Activated naive CD8-positive, alpha-beta T cell treated with anti-CD3 and anti-CD28 coated beads, Interleukin-2, amount 50 U/mL, for 24 hours (primary cell): ENCODE measurements around the gene MAPK11.
A peak's percentile ranks its signal among the peaks of the same experiment; 100 is the strongest.

Source experiments
- ATAC-seq: fragments of 150-1000 bp; cut with Tn5 transposase; one replicate; pipeline ENCODE4 v1.10.0; 2021
- DNase-seq: peaks from one replicate; pipeline ENCODE4 v3.0.0; 2021
- H3K27ac Mint-ChIP-seq: one replicate; pipeline ENCODE4 v1.8.0; 2021; ENCODE audit warnings: mild to moderate bottlenecking, mixed read lengths
- H3K27me3 Mint-ChIP-seq: one replicate; pipeline ENCODE4 v1.8.0; 2021; ENCODE audit warnings: mixed read lengths
- H3K36me3 Mint-ChIP-seq: one replicate; pipeline ENCODE4 v1.8.0; 2021; ENCODE audit warnings: low read depth, mixed read lengths
- H3K4me1 Mint-ChIP-seq: one replicate; pipeline ENCODE4 v1.8.0; 2021; ENCODE audit warnings: mixed read lengths
- H3K4me3 Mint-ChIP-seq: one replicate; pipeline ENCODE4 v1.8.0; 2021; ENCODE audit warnings: mild to moderate bottlenecking, moderate library complexity, mixed read lengths
- H3K9me3 Mint-ChIP-seq: one replicate; pipeline ENCODE4 v1.8.0; 2021; ENCODE audit warnings: mixed read lengths

Gene MAPK11

GRCh38 chr22:50311606-50312351 is 41.6 kb upstream of the MAPK11 start:
- Mint-ChIP-seq H3K4me1 (peaks cover 21% of the 10 kb centered on the region), H3K9me3 (no peaks in the 10 kb centered on the region), H3K36me3 (no peaks in the 10 kb centered on the region), H3K4me3 (no peak overlapping the region), H3K27me3 (no peaks in the 10 kb centered on the region), H3K27ac (no peak overlapping the region)
- DNase-seq (no peak), ATAC-seq (no peak)

DNA sequence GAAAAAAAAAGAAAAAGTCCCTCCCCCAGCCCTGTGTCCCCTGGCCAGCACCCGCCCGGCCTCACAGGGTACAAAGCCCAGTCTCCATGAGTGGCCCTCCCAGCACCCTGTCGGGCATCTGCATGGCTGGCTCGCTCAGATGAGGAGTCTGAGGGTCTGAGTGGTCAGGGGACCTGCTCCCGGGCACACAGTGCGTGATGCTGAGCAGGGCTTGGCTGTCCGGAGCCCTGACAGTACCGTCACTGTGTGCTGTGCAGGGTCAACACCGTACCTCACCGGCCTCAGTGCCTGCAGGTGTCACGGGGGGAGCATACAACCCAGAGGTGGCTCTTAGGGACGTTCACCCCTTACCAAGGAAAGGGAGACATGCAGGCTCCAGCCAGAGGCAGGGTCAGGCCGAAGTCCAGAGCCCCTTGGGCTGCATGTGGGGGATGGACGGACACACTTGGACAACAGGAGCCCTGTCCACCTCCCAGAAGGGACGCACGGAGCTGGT is 40.8 kb upstream of the MAPK11 start:
- Mint-ChIP-seq H3K27me3 (peaks cover 4% of the 10 kb centered on the region), H3K4me1 (peaks cover 25% of the 10 kb centered on the region), H3K9me3 (no peaks in the 10 kb centered on the region), H3K36me3 (no peaks in the 10 kb centered on the region), H3K27ac (no peak overlapping the region), H3K4me3 (no peak overlapping the region)
- no peak for ATAC-seq
- DNase-seq = no peak

DNA sequence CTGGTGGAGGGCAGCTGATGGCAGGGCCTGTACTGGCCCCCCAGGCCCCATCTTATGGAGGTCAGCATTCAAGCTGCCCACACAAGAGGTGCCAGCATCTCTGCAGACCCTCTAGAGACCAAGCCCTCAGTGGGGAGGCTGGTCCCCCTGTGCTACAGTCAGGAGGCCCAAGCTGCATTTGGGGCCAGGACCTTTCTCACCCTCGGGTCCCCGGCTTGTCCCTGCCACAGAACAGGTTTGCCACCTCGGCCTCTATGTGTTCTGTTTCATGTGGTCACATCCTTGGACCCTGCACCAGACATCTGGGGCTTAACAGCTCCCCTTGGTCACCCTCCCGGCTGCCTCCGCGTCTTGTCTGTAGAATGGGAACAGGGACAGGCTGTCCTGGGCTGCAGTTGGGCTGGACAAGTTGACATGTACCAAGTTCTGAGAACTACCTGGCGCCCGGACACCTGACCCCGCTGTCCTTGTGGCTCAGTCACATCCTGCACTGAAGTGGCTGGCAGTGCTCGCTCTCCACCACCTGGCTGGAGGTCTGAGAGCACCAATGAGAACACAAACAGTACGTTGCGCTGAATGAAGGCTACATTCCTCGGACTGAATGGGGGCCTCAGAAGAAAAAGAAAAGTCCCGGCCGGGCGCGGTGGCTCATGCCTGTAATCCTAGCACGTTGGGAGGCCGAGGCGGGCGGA is 40.0 kb upstream of the MAPK11 start:
- DNase-seq (no peak), ATAC-seq (no peak)
- Mint-ChIP-seq H3K9me3 (no peaks in the 10 kb centered on the region), H3K4me1 (peaks cover 23% of the 10 kb centered on the region), H3K27ac (no peak overlapping the region), H3K4me3 (no peak overlapping the region), H3K27me3 (peaks cover 6% of the 10 kb centered on the region), H3K36me3 (no peaks in the 10 kb centered on the region)

DNA sequence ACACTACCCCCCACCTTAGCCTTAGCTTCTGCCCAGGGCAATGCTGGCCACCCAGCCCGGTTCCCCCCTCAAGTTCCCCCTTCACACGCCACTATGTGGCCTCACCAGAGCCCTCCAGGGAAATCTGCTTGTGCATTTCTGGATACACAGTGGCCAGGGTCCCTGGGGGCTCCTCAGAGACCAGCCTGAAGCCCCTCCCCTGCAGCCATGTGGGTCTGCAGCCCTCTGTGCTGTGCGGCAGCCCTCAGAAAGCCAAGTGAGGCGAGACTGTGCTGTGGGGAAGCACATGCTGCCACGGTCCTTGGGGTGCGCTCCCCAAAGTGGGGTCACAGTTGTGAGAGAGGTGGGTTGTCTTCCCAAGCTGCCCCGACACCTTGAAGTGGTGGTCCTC is 39.4 kb upstream of the MAPK11 start:
- no peaks in the 10 kb centered on the region for H3K9me3 Mint-ChIP-seq
- H3K36me3 Mint-ChIP-seq = no peaks in the 10 kb centered on the region
- H3K27me3 Mint-ChIP-seq = peaks cover 6% of the 10 kb centered on the region
- no peak overlapping the region for H3K27ac Mint-ChIP-seq
- DNase-seq = no peak
- peaks cover 19% of the 10 kb centered on the region for H3K4me1 Mint-ChIP-seq
- H3K4me3 Mint-ChIP-seq = no peak overlapping the region
- no peak for ATAC-seq

GRCh38 chr22:50308986-50309600 is 38.9 kb upstream of the MAPK11 start:
- no peaks in the 10 kb centered on the region for H3K36me3 Mint-ChIP-seq
- H3K9me3 Mint-ChIP-seq = no peaks in the 10 kb centered on the region

GRCh38 chr22:50308597-50308935 is 38.4 kb upstream of the MAPK11 start:
- Mint-ChIP-seq H3K9me3 (no peaks in the 10 kb centered on the region), H3K27ac (no peak overlapping the region), H3K27me3 (peaks cover 6% of the 10 kb centered on the region), H3K36me3 (no peaks in the 10 kb centered on the region), H3K4me1 (peaks cover 13% of the 10 kb centered on the region), H3K4me3 (peak overlapping the region; percentile 25)
- ATAC-seq (no peak), DNase-seq (no peak)

More at GRCh38 chr22:50308986-50309600, 38.9 kb upstream of the MAPK11 start:
- peaks cover 6% of the 10 kb centered on the region for H3K27me3 Mint-ChIP-seq
- ATAC-seq = no peak
- H3K4me3 Mint-ChIP-seq = peak overlapping the region; percentile 25
- no peak overlapping the region for H3K27ac Mint-ChIP-seq
- DNase-seq = no peak
- H3K4me1 Mint-ChIP-seq = peaks cover 17% of the 10 kb centered on the region

DNA sequence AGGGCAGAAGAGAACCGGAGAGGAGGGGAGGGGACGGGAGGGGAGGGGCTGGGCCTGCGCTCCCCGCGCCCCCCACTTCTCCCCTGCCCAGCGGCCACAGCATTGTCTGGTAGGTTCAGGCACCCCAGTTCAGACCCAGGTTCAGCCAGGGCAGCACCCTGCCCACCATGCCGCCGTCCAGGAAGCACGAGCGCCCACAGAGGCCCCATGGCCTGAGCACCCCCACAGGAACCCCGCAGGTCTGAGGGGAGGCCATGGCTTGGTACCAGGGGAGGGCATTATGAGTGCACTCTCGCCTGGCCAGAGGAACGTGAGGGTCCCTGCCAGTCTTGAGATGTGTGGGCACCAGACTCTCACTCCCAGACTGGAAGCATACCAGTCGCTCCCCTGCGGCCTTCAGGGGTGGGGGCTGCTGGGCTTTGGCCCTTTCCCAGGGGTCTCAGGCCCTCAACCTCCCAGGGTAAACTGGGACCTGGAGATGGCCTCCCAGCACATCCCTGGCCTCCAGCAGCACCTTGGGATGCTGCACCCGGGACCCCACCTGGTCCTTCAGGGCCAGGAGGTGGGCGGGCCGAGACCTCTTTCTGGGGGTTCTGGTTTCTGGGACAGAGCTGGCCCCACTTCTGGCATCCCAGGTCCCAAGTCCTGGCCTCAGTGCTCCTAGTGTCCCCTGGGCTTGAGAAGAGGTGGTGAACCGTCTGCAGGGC is 37.9 kb upstream of the MAPK11 start:
- no peak overlapping the region for H3K27ac Mint-ChIP-seq
- H3K4me1 Mint-ChIP-seq = peaks cover 13% of the 10 kb centered on the region
- ATAC-seq = no peak
- no peak for DNase-seq
- H3K4me3 Mint-ChIP-seq = no peak overlapping the region
- no peaks in the 10 kb centered on the region for H3K36me3 Mint-ChIP-seq
- no peaks in the 10 kb centered on the region for H3K9me3 Mint-ChIP-seq
- H3K27me3 Mint-ChIP-seq = peaks cover 6% of the 10 kb centered on the region

GRCh38 chr22:50306753-50307749 is 36.9 kb upstream of the MAPK11 start, which contains the start of gene PLXNB2:
Gene PLXNB2, minus strand, starts transcription at chr22:50307646. Its CDS starts 17,062 bp downstream, at chr22:50290584.
- H3K27ac Mint-ChIP-seq = no peak within 1 kb of the TSS
- ATAC-seq = peak; percentile 27

DNA sequence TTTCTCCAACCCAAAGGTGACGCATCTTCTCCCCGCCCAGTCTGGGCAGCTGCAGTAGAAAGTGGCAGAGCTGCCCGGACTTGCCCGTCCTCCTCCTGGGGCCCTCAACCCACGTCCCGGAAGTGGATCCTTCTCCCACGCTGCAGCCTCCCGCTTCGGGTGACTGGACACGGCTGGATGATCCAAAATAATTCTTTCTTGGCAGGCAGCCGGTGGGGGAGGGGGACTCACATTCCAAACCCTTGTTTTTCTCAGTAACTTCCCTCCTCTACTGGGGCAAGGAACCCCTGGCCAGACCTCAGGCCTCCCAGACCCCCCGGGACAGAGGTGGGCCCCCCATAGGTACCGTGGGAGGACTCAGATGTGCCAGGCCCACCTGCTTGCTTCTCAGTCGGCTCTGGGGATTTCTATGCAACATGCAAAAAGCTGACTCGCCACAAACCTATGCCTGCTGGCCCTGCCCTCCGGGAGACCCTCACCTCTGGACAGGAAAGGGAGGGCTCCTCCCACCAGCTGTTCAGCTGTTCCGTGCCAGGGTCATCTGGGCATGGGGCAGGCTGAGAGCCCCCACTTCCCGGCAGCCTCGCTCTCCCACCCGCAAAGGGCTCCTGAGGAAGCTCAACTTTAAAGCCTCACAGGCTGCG is 35.9 kb upstream of the MAPK11 start:
- Mint-ChIP-seq H3K27me3 (peaks cover 6% of the 10 kb centered on the region), H3K4me1 (peaks cover 17% of the 10 kb centered on the region), H3K36me3 (no peaks in the 10 kb centered on the region), H3K4me3 (peak overlapping the region; percentile 40), H3K9me3 (no peaks in the 10 kb centered on the region), H3K27ac (no peak overlapping the region)
- ATAC-seq = no peak
- DNase-seq = no peak

More at GRCh38 chr22:50306753-50307749, 36.9 kb upstream of the MAPK11 start, which contains the start of gene PLXNB2:
- peak; percentile 53 for DNase-seq
- Mint-ChIP-seq H3K27me3 (peaks cover 6% of the 10 kb centered on the region), H3K4me1 (peaks cover 15% of the 10 kb centered on the region), H3K4me3 (no peak within 1 kb of the TSS), H3K9me3 (no peaks in the 10 kb centered on the region), H3K36me3 (no peaks in the 10 kb centered on the region)

GRCh38 chr22:50305393-50305922 is 35.3 kb upstream of the MAPK11 start:
- ATAC-seq (no peak), DNase-seq (no peak)
- Mint-ChIP-seq H3K4me1 (peaks cover 17% of the 10 kb centered on the region), H3K27ac (no peak overlapping the region), H3K9me3 (no peaks in the 10 kb centered on the region), H3K4me3 (no peak overlapping the region), H3K36me3 (no peaks in the 10 kb centered on the region), H3K27me3 (peaks cover 6% of the 10 kb centered on the region)

DNA sequence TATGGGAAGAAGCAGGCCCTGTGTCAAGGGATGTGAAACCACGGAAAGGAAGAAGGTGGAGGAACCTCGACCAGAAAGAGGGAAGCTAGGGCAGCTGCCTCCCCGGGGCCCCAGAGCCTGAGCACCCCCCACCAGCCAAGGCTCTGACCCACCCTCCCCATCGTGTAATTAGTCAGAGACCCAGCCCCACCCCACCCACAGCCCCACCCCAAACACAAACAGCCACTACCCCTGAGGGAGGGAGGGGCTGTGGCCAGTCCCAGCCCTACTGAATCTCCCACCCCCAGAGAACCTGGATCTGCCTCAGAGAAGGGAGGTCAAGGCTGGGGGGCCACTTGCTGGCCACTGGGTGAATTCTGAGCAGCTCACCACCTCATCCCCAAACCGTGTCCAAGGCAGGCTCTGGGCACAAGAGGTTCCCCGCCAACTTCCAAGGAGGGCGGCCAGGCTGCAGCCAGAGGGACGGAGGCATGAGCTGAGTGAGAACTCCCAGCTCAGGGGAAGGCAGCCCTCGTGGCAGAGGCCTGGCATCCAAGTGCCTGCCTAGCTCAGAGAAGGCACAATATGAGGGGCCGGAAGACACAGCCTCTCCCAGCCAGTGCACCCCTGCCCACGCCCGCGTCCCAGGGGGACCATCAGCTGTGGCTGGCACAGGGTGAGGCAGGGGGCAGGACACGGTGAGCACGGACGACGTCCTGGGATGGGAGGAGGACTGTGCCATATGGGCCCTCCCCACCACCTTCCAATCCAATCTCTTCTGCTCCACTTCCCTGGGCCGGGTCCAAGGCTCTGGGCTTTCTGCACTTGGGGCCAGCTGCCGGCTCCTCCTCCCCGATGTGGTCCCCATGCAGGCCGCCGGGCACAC is 34.6 kb upstream of the MAPK11 start:
- DNase-seq (no peak), ATAC-seq (no peak)
- Mint-ChIP-seq H3K9me3 (no peaks in the 10 kb centered on the region), H3K27ac (no peak overlapping the region), H3K36me3 (no peaks in the 10 kb centered on the region), H3K4me3 (peak overlapping the region; percentile 21), H3K4me1 (peaks cover 17% of the 10 kb centered on the region), H3K27me3 (peaks cover 6% of the 10 kb centered on the region)

DNA sequence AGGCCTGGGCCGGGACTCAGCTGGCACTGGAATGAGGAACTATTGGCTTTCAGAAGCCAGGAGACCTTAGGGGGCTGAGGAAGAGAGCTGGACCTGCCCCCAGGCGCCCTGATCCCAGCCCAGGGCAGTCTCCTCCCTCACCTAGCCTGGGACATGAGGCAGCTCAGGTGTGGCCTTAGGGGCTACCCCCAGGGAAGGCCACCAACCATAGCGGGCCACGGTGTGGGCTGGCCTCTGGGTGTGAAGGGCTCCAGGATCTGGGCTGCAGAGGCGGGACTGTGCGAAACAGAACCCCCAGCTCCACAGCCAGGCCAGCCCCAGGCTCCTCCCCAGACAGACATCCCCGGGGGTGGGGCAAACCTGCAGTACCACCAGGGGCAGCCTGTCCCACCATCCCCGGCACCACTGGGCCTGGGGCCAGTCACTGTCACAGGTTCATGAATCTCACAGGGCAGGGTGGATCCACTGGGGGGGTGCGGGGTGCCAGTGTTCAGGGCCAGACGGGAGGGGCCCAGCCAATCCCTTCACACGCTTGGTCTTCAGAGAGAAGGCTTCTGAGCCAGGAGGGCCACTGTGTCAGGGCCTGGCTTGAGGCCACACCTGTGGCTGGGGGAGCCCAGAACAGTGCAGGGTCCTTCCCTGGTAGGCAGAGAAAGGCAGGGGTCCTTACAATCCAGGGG is 33.8 kb upstream of the MAPK11 start:
- H3K27ac Mint-ChIP-seq = no peak overlapping the region
- peak overlapping the region; percentile 21 for H3K4me3 Mint-ChIP-seq
- DNase-seq = no peak
- H3K9me3 Mint-ChIP-seq = no peaks in the 10 kb centered on the region
- no peak for ATAC-seq
- peaks cover 6% of the 10 kb centered on the region for H3K27me3 Mint-ChIP-seq
- no peaks in the 10 kb centered on the region for H3K36me3 Mint-ChIP-seq
- H3K4me1 Mint-ChIP-seq = peaks cover 17% of the 10 kb centered on the region
